Fibroblast of lung (primary cell): Measurements from ENCODE around the gene PABPN1. TPM values are rescaled to one million over a fixed set of nuclear protein-coding genes. Genes with fewer than 3 reads are reported as not detected.

Experiments used
- DNase-seq, 2 donors: peaks; one replicate each; pipeline versions ENCODE4 v3.0.0 to v3.0.0-alpha.2; 2010; ENCODE audit warnings: low read depth in 2 of 2
- H2AFZ ChIP-seq: 2 replicates; pipeline ENCODE4 v1.5.1; 2012; ENCODE audit warnings: low read length, control low read depth, inconsistent platforms
- H3K27ac ChIP-seq: 2 replicates; pipeline ENCODE4 v1.5.1; 2011; ENCODE audit warnings: low read length, control low read depth; ENCODE audit not compliant: insufficient read depth
- H3K27me3 ChIP-seq: 2 replicates; pipeline ENCODE4 v1.5.1; 2011; ENCODE audit warnings: mild to moderate bottlenecking, low read length; ENCODE audit not compliant: control insufficient read depth, insufficient read depth
- H3K36me3 ChIP-seq: 2 replicates; pipeline ENCODE4 v1.5.1; 2011; ENCODE audit warnings: low read length; ENCODE audit not compliant: control insufficient read depth, insufficient read depth
- H3K4me1 ChIP-seq: 2 replicates; pipeline ENCODE4 v1.5.1; 2011; ENCODE audit warnings: low read length; ENCODE audit not compliant: control insufficient read depth, insufficient read depth; ENCODE audit errors: extremely low read depth
- H3K4me2 ChIP-seq: 2 replicates; pipeline ENCODE4 v1.5.1; 2011; ENCODE audit warnings: low read length, control low read depth; ENCODE audit not compliant: insufficient read depth; ENCODE audit errors: extremely low read depth
- H3K4me3 ChIP-seq, 4 experiments: fragments of 200-600 bp in 1 of 4; sonication (generic) in 1 of 4; replicated peaks in 1 of 4; 2 replicates each; pipeline ENCODE4 v1.5.1; 2011 to 2016; ENCODE audit warnings: low read length in 4 of 4, low read depth in 3 of 4, mild to moderate bottlenecking in 3 of 4, control low read depth in 2 of 4, inconsistent platforms in 1 of 4, mixed read lengths in 1 of 4; ENCODE audit not compliant: insufficient read depth in 1 of 4; ENCODE audit errors: control extremely low read depth in 1 of 4
- H3K79me2 ChIP-seq: 2 replicates; pipeline ENCODE4 v1.5.1; 2012; ENCODE audit warnings: mild to moderate bottlenecking, low read length, inconsistent platforms; ENCODE audit not compliant: control insufficient read depth, insufficient read depth
- H3K9ac ChIP-seq: 2 replicates; pipeline ENCODE4 v1.5.1; 2011; ENCODE audit warnings: mild to moderate bottlenecking, low read length, control low read depth; ENCODE audit not compliant: insufficient read depth
- H3K9me3 ChIP-seq: 2 replicates; pipeline ENCODE4 v1.5.1; 2012; ENCODE audit warnings: low read depth, low read length; ENCODE audit not compliant: control insufficient read depth, insufficient read depth
- H4K20me1 ChIP-seq: 2 replicates; pipeline ENCODE4 v1.5.1; 2011; ENCODE audit warnings: low read length; ENCODE audit not compliant: control insufficient read depth, insufficient read depth; ENCODE audit errors: extremely low read depth
- EZH2 ChIP-seq: IDR thresholded peaks from 2 replicates; pipeline ENCODE4 v1.5.1; 2012; ENCODE audit warnings: low read length, control low read depth, mild to moderate bottlenecking; ENCODE audit errors: missing control alignments
- polyA plus RNA-seq, 2 donors: library from polyadenylated mRNA; depleted of rRNA in 1 of 2; stranded (reverse) in 1 of 2; unstranded in 1 of 2; fragments of >200 nt; gene quantifications; 2 replicates each; pipeline ENCODE4 v1.2.1, GENCODE V29; 2011 to 2012; ENCODE audit warnings: missing spikeins in 1 of 2
- total RNA-seq: library from RNA; depleted of rRNA; stranded (reverse); fragments of >200 nt; gene quantifications from 2 replicates; pipeline ENCODE4 v1.2.1, GENCODE V29; 2014
- TF ChIP-seq, protein P1 (sequence below), 2 donors: IDR thresholded peaks in 1 of 2; conservative IDR thresholded peaks in 1 of 2; 1 replicate in 1 of 2; 2 replicates in 1 of 2; pipeline ENCODE4 v1.5.1; 2011 to 2012; ENCODE audit warnings: low read length in 2 of 2, control low read depth in 1 of 2, inconsistent platforms in 1 of 2, low read depth in 1 of 2, mild to moderate bottlenecking in 1 of 2

Gene PABPN1
- total and polyA plus RNA-seq, 2 donors (not counting 1 experiment from before 2014, with no cell fraction given): 73.2 to 152 TPM

DNA sequence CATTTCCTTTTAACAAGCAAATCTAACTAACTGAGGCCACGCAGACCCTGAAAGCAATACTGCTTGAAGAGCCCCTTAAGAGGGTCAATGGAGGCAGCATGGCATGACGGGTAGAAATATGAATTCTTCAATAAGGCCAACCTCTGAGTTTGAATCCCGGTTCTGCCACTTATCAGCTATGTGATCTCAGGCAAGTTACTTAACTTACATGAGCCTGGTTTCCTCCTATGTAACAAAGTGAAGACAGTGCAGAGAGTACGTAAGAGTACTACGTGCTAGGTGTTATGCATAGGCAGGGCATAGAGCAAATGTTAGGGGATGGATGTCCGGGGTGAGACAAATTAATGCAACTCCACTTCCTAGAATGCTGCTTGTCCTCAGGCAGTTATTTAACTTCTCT lies 40.0 kb upstream of the PABPN1 start:
- H3K9me3 ChIP-seq: no peaks in the 10 kb centered on the region
- H2AFZ ChIP-seq: no peak overlapping the region
- no peak overlapping the region for H3K27ac ChIP-seq
- TF ChIP-seq, protein P1, sequence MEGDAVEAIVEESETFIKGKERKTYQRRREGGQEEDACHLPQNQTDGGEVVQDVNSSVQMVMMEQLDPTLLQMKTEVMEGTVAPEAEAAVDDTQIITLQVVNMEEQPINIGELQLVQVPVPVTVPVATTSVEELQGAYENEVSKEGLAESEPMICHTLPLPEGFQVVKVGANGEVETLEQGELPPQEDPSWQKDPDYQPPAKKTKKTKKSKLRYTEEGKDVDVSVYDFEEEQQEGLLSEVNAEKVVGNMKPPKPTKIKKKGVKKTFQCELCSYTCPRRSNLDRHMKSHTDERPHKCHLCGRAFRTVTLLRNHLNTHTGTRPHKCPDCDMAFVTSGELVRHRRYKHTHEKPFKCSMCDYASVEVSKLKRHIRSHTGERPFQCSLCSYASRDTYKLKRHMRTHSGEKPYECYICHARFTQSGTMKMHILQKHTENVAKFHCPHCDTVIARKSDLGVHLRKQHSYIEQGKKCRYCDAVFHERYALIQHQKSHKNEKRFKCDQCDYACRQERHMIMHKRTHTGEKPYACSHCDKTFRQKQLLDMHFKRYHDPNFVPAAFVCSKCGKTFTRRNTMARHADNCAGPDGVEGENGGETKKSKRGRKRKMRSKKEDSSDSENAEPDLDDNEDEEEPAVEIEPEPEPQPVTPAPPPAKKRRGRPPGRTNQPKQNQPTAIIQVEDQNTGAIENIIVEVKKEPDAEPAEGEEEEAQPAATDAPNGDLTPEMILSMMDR (conservative IDR thresholded peaks at IDR 0.05 in 1 of 2, IDR thresholded peaks at IDR 0.05 in 1 of 2; ENCODE audit: low read depth in 1 of 2, low read length in 2 of 2): no peak
- no peak for TF ChIP-seq EZH2
- no peaks in the 10 kb centered on the region for H3K79me2 ChIP-seq
- no peak overlapping the region for H3K4me2 ChIP-seq
- H3K9ac ChIP-seq: no peak overlapping the region
- no peak for DNase-seq
- no peaks in the 10 kb centered on the region for H3K36me3 ChIP-seq
- no peaks in the 10 kb centered on the region for H3K4me1 ChIP-seq
- H3K4me3 ChIP-seq: no peak overlapping the region
- no peaks in the 10 kb centered on the region for H3K27me3 ChIP-seq
- no peaks in the 10 kb centered on the region for H4K20me1 ChIP-seq

DNA sequence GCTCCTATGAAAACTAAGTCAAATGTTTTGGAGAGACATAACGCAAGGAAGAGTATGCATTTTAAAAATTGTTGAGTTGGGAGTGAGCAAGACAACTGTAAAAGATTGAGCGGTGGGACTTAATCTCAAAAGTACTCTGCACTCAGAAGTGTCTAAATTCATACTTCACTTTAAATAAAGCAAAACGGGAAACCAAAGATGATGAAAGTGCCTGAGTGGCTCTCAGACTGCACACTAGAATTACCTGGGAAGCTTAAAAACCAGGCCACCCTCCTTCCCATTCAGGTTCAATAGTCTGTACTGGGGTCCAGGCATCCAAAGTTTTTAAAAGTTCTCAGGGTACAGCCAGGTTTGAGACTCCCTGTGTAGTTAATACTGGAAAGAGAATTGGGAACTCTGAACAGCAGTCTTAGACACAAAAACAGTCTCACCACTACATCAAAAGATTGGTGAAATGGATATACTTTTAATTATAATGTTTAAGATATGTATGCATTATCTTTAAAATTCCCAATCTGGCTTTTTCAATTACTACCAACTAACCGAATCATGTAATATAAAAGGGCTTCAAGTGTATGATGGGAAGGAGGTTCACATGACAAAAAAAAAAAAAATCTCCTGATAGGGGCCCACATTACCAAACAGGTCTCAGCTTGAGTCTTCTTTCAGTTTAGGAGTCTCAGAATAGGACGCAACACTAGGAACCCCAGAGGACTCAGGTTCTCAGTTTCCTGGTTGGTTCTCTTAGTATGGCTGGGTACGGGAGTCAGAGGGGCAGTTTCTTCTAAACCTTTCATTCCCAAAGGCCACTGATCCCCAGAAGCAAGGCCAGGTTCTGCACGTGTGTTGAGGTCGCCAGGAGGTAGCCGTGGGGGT lies 36.4 kb upstream of the PABPN1 start:
- Histone ChIP-seq H3K36me3 (no peaks in the 10 kb centered on the region), H3K9ac (peak overlapping the region; percentile 71), H3K27me3 (no peaks in the 10 kb centered on the region), H3K4me1 (peaks cover 3% of the 10 kb centered on the region), H2AFZ (peak overlapping the region; percentile 66), H3K4me3 (peak overlapping the region; percentile 84 to 92 (median 90)), H3K4me2 (peak overlapping the region; percentile 86), H3K9me3 (no peaks in the 10 kb centered on the region), H4K20me1 (no peaks in the 10 kb centered on the region), H3K27ac (peak overlapping the region; percentile 58), H3K79me2 (no peaks in the 10 kb centered on the region)
- no peak for TF ChIP-seq EZH2
- TF ChIP-seq, protein P1 (conservative IDR thresholded peaks at IDR 0.05 in 1 of 2, IDR thresholded peaks at IDR 0.05 in 1 of 2; ENCODE audit: low read depth in 1 of 2, low read length in 2 of 2): no peak
- peak in 1 of 2 donors; percentile 6 for DNase-seq

DNA sequence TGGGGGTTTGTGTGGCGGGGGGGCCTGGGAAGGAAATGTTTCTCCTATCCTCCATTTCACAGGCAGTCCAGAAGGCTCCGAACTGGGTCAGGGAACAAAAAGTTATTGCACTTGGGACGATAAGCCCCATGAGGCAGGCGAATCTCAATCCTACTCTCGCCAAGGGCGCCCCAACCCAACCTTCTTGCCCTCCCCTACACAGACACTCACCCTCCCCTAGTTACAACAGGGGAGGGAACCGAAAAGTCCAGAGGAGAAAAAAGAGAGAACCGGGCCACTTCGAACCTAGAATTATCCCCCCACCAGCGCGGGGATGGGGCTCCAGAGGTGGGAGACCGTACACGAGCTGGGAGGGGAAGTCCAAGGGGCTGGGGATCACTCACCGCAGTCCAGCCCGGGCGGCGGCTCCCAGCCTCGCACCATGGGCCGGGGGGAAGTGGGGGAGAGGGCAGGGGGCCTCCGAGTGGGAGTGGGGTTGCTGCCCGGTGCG lies 35.7 kb upstream of the PABPN1 start:
- no peaks in the 10 kb centered on the region for H4K20me1 ChIP-seq
- peak overlapping the region; percentile 84 to 92 (median 90) for H3K4me3 ChIP-seq
- peak overlapping the region; percentile 71 for H3K9ac ChIP-seq
- H3K4me1 ChIP-seq: peaks cover 3% of the 10 kb centered on the region
- H3K9me3 ChIP-seq: no peaks in the 10 kb centered on the region
- peak overlapping the region; percentile 86 for H3K4me2 ChIP-seq
- no peaks in the 10 kb centered on the region for H3K27me3 ChIP-seq
- no peaks in the 10 kb centered on the region for H3K36me3 ChIP-seq
- DNase-seq: no peak
- TF ChIP-seq EZH2: no peak
- TF ChIP-seq, protein P1 (conservative IDR thresholded peaks at IDR 0.05 in 1 of 2, IDR thresholded peaks at IDR 0.05 in 1 of 2; ENCODE audit: low read depth in 1 of 2, low read length in 2 of 2): no peak
- peak overlapping the region; percentile 58 for H3K27ac ChIP-seq
- no peaks in the 10 kb centered on the region for H3K79me2 ChIP-seq
- peak overlapping the region; percentile 66 for H2AFZ ChIP-seq
